ENCODE results near the gene GZMM. TPM values are rescaled to one million over a fixed set of nuclear protein-coding genes. Genes with fewer than 3 reads are reported as not detected.
A peak's percentile ranks its signal among the peaks of the same experiment; 100 is the strongest.

Gene GZMM
- total RNA-seq, 2 experiments from 2014 or later: 44.5 to 47.4 TPM

DNA sequence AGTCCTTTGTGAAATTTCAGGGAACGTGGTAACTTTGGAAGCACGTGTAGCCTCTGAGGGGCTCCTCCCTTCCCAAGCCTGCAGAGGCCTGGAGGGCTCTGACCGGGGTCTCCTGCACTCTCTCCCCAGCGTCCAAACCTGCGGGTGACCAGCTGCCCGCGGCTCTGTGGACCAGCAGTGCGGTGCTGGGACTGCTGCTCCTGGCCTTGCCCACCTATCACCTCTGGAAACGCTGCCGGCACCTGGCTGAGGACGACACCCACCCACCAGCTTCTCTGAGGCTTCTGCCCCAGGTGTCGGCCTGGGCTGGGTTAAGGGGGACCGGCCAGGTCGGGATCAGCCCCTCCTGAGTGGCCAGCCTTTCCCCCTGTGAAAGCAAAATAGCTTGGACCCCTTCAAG lies 39.2 kb upstream of the GZMM start:
- H3K9me3 Mint-ChIP-seq: no peaks in the 10 kb centered on the region
- peaks cover 1% of the 10 kb centered on the region for H3K27me3 Mint-ChIP-seq
- peaks cover 4% of the 10 kb centered on the region for H3K36me3 Mint-ChIP-seq (ENCODE audit: low read depth)
- POLR2A ChIA-PET: no interaction called here
- peaks cover 41% of the 10 kb centered on the region for H3K4me1 Mint-ChIP-seq
- CTCF ChIA-PET: interaction anchor here (2.0 kb wide), 1 partner anchor 9 kb away, joined by 5 read pairs; the partner anchor contains the start of gene MADCAM1
- no peak overlapping the region for H3K27ac Mint-ChIP-seq
- no peak overlapping the region for H3K4me3 Mint-ChIP-seq
- no peak for DNase-seq

DNA sequence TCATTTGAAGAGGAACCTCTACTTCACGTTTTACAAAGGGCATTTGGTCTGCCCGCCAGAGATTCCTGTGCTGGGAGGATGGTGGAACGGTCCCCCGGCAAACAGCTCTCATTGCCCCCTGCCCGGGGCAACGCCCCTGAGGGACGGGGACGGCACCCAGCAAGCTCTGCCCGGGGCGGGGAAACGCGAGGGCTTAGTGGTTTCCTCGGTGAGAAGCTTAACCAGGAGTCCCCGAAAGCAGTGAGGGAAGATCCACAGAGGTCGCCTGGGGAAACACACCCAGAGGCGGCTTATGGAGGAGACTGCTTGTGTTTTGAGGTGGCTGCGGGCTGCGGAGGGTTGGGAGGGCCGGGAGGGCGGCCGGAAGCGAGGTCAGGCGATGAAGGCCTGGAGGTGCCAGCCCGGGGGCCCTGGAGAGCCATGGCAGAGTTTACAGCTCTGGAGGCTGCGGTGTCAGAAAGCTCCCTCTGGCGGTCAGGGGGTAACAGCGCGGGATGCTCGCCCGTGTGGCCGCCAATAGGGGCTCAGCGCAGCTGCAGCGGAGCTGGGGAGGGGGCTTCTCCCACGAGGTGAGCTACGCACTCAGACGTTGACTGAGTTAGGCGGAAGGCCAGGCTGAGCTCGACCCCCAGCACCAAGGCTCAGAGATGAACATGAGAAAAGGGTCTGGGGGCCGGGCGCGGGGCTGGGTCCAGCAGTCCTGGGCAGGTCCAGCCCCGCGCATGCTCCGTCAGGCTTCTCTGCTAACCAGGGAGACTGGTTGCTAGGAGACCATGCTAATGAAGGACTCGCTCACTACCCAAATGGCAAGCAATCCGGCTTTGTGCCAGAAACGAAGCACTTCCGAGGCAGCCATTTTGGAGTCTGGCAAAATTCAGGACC lies 37.2 kb upstream of the GZMM start:
- POLR2A ChIA-PET: interaction anchor here (0.6 kb wide), 2 partner anchors 205 to 445 kb away, joined by 3 to 5 read pairs; no protein-coding TSS in a partner anchor
- peaks cover 57% of the 10 kb centered on the region for H3K4me1 Mint-ChIP-seq
- H3K9me3 Mint-ChIP-seq: no peaks in the 10 kb centered on the region
- CTCF ChIA-PET: interaction anchor here (0.5 to 1.5 kb wide), 23 partner anchors 9 to 569 kb away, joined by 3 to 17 read pairs (median 4); partner anchors contain the start of genes CDC34 and MADCAM1
- peak overlapping the region; percentile 80 for H3K4me3 Mint-ChIP-seq
- H3K27ac Mint-ChIP-seq: peak overlapping the region; percentile 99
- H3K27me3 Mint-ChIP-seq: no peaks in the 10 kb centered on the region
- DNase-seq: peak; percentile 97
- peaks cover 9% of the 10 kb centered on the region for H3K36me3 Mint-ChIP-seq (ENCODE audit: low read depth)

GRCh38 chr19:507286-508203 lies 36.3 kb upstream of the GZMM start, which contains the start of gene TPGS1:
TSS of gene TPGS1 (plus strand) at chr19:507497. CDS start at chr19:507507, 10 bp downstream.
- peak within 1 kb of the TSS; percentile 99 for H3K27ac Mint-ChIP-seq
- H3K4me1 Mint-ChIP-seq: peaks cover 60% of the 10 kb centered on the region
- peak within 1 kb of the TSS; percentile 80 for H3K4me3 Mint-ChIP-seq
- CTCF ChIA-PET: interaction anchor here (1.0 to 1.5 kb wide), 18 partner anchors 8 to 260 kb away, joined by 3 to 17 read pairs (median 4); partner anchors contain the start of genes CDC34 and MADCAM1
- H3K9me3 Mint-ChIP-seq: no peaks in the 10 kb centered on the region
- H3K36me3 Mint-ChIP-seq (ENCODE audit: low read depth): peaks cover 10% of the 10 kb centered on the region
- H3K27me3 Mint-ChIP-seq: no peaks in the 10 kb centered on the region
- peak; percentile 88 for DNase-seq
- POLR2A ChIA-PET: no interaction called here

GRCh38 chr19:508204-509150 lies 35.4 kb upstream of the GZMM start:
- CTCF ChIA-PET: interaction anchor here (1.0 to 3.6 kb wide), 3 partner anchors 13 kb away, joined by 3 to 42 read pairs (median 25); partner anchors contain the start of gene MADCAM1
- Mint-ChIP-seq H3K27ac (peak overlapping the region; percentile 99), H3K4me1 (peaks cover 55% of the 10 kb centered on the region), H3K9me3 (no peaks in the 10 kb centered on the region), H3K27me3 (no peaks in the 10 kb centered on the region), H3K4me3 (peak overlapping the region; percentile 80), H3K36me3 (ENCODE audit: low read depth) (peaks cover 10% of the 10 kb centered on the region)
- POLR2A ChIA-PET: interaction anchor here (0.6 kb wide), 1 partner anchor 10 kb away, joined by 3 read pairs; no protein-coding TSS in a partner anchor
- no peak for DNase-seq

- peak; percentile 95 for DNase-seq
- H3K36me3 Mint-ChIP-seq (ENCODE audit: low read depth): peaks cover 14% of the 10 kb centered on the region
- H3K4me1 Mint-ChIP-seq: peaks cover 55% of the 10 kb centered on the region
- no peaks in the 10 kb centered on the region for H3K9me3 Mint-ChIP-seq
- peak overlapping the region; percentile 98 for H3K27ac Mint-ChIP-seq
- peak overlapping the region; percentile 71 for H3K4me3 Mint-ChIP-seq
- ChIA-PET POLR2A (interaction anchor here (1.6 kb wide), 1 partner anchor 20 kb away, joined by 8 read pairs; the partner anchor contains the start of gene CDC34), CTCF (interaction anchor here (0.6 to 3.6 kb wide), 35 partner anchors 8 to 1315 kb away, joined by 3 to 47 read pairs (median 3); partner anchors contain the start of genes CDC34, GZMM and MADCAM1)
- H3K27me3 Mint-ChIP-seq: no peaks in the 10 kb centered on the region
These were observed 33.2 kb upstream of the GZMM start for GRCh38 chr19:510606-511100.

DNA sequence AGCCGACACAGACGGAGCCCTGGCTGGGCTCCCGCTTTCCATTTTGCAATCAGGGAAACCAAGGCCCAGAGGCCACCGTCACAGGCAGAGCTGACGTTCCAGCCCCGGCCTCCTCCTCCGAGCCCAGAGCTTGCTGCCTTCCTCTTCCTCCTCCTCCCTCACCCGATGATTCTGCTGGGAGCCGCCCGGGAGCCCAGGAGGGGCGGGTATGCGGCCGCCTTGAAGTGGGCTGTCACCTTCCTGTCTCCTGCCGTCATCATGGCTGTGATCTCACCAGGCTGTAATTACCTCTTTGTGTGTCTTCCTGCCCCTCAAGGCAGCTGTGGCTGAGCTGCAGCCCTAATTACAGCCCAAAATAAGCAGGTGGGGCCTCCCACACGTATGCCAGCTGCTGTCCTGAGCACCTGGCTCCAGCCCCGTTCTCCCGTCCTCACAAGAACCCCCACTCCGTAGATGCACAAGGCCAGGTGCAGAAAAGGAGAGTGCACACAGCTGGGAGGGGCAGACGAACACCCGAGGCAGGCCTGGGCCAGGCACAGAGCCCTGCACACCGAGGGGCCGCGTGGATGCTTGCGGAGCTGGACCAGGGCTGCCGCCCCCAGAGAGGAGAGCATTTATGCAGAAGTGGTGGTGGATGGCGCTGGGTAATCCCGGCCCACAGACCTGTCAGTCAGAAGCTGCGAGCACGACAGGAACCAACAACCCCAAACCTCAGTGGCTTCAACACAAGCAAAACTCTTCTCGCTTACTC lies 32.6 kb upstream of the GZMM start:
- ChIA-PET POLR2A (interaction anchor here (1.6 kb wide), 1 partner anchor 20 kb away, joined by 8 read pairs; the partner anchor contains the start of gene CDC34), CTCF (interaction anchor here (0.6 to 3.6 kb wide), 31 partner anchors 8 to 1314 kb away, joined by 3 to 47 read pairs (median 4); partner anchors contain the start of genes CDC34, GZMM and MADCAM1)
- peaks cover 14% of the 10 kb centered on the region for H3K36me3 Mint-ChIP-seq (ENCODE audit: low read depth)
- no peaks in the 10 kb centered on the region for H3K27me3 Mint-ChIP-seq
- H3K9me3 Mint-ChIP-seq: no peaks in the 10 kb centered on the region
- peak; percentile 92 for DNase-seq
- H3K27ac Mint-ChIP-seq: peak overlapping the region; percentile 98
- peak overlapping the region; percentile 71 for H3K4me3 Mint-ChIP-seq
- H3K4me1 Mint-ChIP-seq: peaks cover 53% of the 10 kb centered on the region

GRCh38 chr19:512547-513365 lies 31.1 kb upstream of the GZMM start:
- DNase-seq: no peak
- H3K36me3 Mint-ChIP-seq (ENCODE audit: low read depth): peaks cover 17% of the 10 kb centered on the region
- no peaks in the 10 kb centered on the region for H3K9me3 Mint-ChIP-seq
- H3K4me3 Mint-ChIP-seq: no peak overlapping the region
- no peaks in the 10 kb centered on the region for H3K27me3 Mint-ChIP-seq
- H3K27ac Mint-ChIP-seq: peak overlapping the region; percentile 98
- ChIA-PET CTCF (interaction anchor here (2.8 kb wide), 1 partner anchor 12 kb away, joined by 20 read pairs; no protein-coding TSS in a partner anchor), POLR2A (no interaction called here)
- peaks cover 54% of the 10 kb centered on the region for H3K4me1 Mint-ChIP-seq

DNA sequence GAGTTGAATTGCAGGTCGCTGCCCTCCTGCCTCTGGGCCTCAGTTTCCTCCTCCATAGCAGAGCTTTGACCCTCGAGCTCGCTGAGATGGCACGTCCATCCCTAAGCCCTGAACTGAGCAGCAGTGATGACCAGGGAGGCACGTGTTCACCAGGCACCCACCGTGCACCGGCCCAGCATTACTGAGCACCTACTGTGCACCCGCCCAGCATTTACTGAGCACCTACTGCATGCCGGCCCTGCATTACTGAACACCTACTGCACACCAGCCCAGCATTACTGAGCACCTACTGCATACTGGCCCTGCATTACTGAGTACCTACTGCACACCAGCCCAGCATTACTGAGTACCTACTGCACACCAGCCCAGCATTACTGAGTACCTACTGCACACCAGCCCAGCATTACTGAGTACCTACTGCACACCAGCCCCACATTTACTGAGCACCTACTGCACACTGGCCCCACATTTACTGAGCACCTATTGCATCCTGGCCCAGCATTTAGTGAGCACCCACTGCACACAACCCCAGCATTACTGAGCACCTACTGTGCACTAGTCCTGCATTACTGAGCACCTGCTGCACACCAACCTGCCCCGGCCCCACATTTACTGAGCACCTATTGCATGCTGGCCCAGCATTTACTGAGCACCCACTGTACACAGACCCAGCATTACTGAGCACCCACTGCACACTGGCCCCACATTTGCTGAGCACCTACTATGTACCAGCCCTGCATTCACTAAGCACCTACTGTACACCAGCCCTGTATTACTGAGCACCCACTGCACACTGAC lies 30.3 kb upstream of the GZMM start:
- no peak overlapping the region for H3K27ac Mint-ChIP-seq
- H3K27me3 Mint-ChIP-seq: no peaks in the 10 kb centered on the region
- no peaks in the 10 kb centered on the region for H3K9me3 Mint-ChIP-seq
- POLR2A ChIA-PET: no interaction called here
- H3K36me3 Mint-ChIP-seq (ENCODE audit: low read depth): peaks cover 14% of the 10 kb centered on the region
- DNase-seq: no peak
- CTCF ChIA-PET: no interaction called here
- no peak overlapping the region for H3K4me3 Mint-ChIP-seq
- H3K4me1 Mint-ChIP-seq: peaks cover 45% of the 10 kb centered on the region

DNA sequence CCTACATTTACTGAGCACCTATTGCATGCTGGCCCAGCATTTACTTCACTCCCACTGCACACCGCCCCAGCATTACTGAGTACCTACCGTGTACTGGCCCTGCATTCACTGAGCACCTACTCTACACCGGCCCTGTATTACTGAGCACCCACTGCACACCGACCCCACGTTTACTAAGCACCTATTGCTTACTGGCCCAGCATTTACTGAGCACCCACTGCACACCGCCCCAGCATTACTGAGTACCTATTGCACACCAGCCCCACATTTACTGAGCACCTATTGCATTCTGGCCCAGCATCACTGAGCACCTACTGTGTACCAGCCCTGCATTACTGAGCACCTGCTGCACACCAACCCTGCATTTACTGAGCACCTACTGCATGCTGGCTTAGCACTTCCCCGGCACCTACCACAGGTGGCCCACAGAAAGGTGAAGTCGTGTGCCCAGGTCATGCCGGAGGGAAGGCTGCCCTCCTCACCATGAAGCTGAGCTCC lies 29.6 kb upstream of the GZMM start:
- no peak for DNase-seq
- peaks cover 13% of the 10 kb centered on the region for H3K36me3 Mint-ChIP-seq (ENCODE audit: low read depth)
- H3K27ac Mint-ChIP-seq: no peak overlapping the region
- peaks cover 40% of the 10 kb centered on the region for H3K4me1 Mint-ChIP-seq
- no peaks in the 10 kb centered on the region for H3K9me3 Mint-ChIP-seq
- ChIA-PET CTCF (interaction anchor here (2.5 kb wide), 1 partner anchor 8 kb away, joined by 6 read pairs; no protein-coding TSS in a partner anchor), POLR2A (no interaction called here)
- H3K27me3 Mint-ChIP-seq: no peaks in the 10 kb centered on the region
- H3K4me3 Mint-ChIP-seq: no peak overlapping the region

All from activated CD4-positive, alpha-beta T cell treated with anti-CD3 and anti-CD28 coated beads, Interleukin-2, amount 10 ng/mL, durations not matched to agents 7 days and 5 days (primary cell).